Measurements from ENCODE around the gene LDAH.

LDAH gene

DNA sequence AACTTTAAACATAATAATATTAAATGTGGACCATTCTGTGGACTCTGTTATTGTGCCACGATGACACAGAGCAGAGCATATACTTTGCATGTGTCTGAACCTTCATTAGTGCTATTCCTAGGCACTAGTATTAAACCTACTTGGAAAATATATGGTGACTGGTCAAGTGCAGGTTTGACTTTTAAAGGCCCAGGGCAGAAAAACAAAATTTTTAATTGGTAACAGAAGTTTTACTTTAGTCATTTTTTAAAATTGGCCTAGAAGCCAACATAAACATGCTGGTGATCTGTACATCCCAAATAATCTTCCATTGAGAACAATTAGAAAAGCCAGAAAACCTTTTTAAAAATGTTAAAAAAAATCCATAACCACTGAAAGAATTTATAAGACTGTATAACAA is 16.6 kb downstream of the LDAH start:
- Histone ChIP-seq H3K9me3 (ENCODE audit: control insufficient read depth, insufficient read depth, low read depth, low read length) (no peaks in the 10 kb centered on the region), H3K36me3 (ENCODE audit: control insufficient read depth in 2 of 2, insufficient read depth in 1 of 2, low read length in 2 of 2) (no peaks in the 10 kb centered on the region), H3K27ac (ENCODE audit: extremely low read depth, low read depth, low read length) (no peak overlapping the region), H3K4me3 (ENCODE audit: low read depth, low read length) (no peak overlapping the region), H3K4me1 (ENCODE audit: control insufficient read depth, insufficient read depth, low read length) (no peaks in the 10 kb centered on the region)
- POLR2A ChIA-PET: no interaction called here
- TF ChIP-seq MZF1 (tag by site-specific recombination; IDR thresholded peaks at IDR 0.05; ENCODE audit: borderline replicate concordance) (no peak), ZNF664 (tag by site-specific recombination; IDR thresholded peaks at IDR 0.05) (no peak), ZNF670 (tag by site-specific recombination; IDR thresholded peaks at IDR 0.05; ENCODE audit: low read depth) (no peak), ZNF324 (tag by site-specific recombination; IDR thresholded peaks at IDR 0.05) (no peak), ZFP41 (tag by site-specific recombination; IDR thresholded peaks at IDR 0.05; ENCODE audit: borderline replicate concordance) (no peak), ZNF621 (tag by site-specific recombination; IDR thresholded peaks at IDR 0.05) (no peak), SETDB1 (IDR thresholded peaks at IDR 0.05; ENCODE audit: insufficient read length, low read length) (no peak), ZNF174 (tag by site-specific recombination; IDR thresholded peaks at IDR 0.05) (no peak), ZNF37A (tag by site-specific recombination; IDR thresholded peaks at IDR 0.05) (no peak), ZNF133 (tag by site-specific recombination; IDR thresholded peaks at IDR 0.05) (no peak), ZNF473 (tag by site-specific recombination; IDR thresholded peaks at IDR 0.05) (no peak), ZNF132 (tag by site-specific recombination; IDR thresholded peaks at IDR 0.05; ENCODE audit: borderline replicate concordance) (no peak), ZNF768 (tag by site-specific recombination; IDR thresholded peaks at IDR 0.05) (no peak), GLI2 (tag by site-specific recombination; IDR thresholded peaks at IDR 0.05; ENCODE audit: borderline replicate concordance, low read depth) (no peak)
- TF ChIP-seq, protein P1, sequence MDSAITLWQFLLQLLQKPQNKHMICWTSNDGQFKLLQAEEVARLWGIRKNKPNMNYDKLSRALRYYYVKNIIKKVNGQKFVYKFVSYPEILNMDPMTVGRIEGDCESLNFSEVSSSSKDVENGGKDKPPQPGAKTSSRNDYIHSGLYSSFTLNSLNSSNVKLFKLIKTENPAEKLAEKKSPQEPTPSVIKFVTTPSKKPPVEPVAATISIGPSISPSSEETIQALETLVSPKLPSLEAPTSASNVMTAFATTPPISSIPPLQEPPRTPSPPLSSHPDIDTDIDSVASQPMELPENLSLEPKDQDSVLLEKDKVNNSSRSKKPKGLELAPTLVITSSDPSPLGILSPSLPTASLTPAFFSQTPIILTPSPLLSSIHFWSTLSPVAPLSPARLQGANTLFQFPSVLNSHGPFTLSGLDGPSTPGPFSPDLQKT (IDR thresholded peaks at IDR 0.05; ENCODE audit: borderline replicate concordance, low read depth, low read length): no peak
- TF ChIP-seq, protein P2, sequence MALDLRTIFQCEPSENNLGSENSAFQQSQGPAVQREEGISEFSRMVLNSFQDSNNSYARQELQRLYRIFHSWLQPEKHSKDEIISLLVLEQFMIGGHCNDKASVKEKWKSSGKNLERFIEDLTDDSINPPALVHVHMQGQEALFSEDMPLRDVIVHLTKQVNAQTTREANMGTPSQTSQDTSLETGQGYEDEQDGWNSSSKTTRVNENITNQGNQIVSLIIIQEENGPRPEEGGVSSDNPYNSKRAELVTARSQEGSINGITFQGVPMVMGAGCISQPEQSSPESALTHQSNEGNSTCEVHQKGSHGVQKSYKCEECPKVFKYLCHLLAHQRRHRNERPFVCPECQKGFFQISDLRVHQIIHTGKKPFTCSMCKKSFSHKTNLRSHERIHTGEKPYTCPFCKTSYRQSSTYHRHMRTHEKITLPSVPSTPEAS (tag by site-specific recombination; IDR thresholded peaks at IDR 0.05): no peak
- TF ChIP-seq, protein P3, sequence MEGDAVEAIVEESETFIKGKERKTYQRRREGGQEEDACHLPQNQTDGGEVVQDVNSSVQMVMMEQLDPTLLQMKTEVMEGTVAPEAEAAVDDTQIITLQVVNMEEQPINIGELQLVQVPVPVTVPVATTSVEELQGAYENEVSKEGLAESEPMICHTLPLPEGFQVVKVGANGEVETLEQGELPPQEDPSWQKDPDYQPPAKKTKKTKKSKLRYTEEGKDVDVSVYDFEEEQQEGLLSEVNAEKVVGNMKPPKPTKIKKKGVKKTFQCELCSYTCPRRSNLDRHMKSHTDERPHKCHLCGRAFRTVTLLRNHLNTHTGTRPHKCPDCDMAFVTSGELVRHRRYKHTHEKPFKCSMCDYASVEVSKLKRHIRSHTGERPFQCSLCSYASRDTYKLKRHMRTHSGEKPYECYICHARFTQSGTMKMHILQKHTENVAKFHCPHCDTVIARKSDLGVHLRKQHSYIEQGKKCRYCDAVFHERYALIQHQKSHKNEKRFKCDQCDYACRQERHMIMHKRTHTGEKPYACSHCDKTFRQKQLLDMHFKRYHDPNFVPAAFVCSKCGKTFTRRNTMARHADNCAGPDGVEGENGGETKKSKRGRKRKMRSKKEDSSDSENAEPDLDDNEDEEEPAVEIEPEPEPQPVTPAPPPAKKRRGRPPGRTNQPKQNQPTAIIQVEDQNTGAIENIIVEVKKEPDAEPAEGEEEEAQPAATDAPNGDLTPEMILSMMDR (tag by site-specific recombination; IDR thresholded peaks at IDR 0.05): no peak
- TF ChIP-seq, protein P4, sequence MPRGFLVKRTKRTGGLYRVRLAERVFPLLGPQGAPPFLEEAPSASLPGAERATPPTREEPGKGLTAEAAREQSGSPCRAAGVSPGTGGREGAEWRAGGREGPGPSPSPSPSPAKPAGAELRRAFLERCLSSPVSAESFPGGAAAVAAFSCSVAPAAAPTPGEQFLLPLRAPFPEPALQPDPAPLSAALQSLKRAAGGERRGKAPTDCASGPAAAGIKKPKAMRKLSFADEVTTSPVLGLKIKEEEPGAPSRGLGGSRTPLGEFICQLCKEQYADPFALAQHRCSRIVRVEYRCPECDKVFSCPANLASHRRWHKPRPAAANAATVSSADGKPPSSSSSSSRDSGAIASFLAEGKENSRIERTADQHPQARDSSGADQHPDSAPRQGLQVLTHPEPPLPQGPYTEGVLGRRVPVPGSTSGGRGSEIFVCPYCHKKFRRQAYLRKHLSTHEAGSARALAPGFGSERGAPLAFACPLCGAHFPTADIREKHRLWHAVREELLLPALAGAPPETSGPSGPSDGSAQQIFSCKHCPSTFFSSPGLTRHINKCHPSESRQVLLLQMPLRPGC (tag by site-specific recombination; IDR thresholded peaks at IDR 0.05): no peak
- TF ChIP-seq, protein P5, sequence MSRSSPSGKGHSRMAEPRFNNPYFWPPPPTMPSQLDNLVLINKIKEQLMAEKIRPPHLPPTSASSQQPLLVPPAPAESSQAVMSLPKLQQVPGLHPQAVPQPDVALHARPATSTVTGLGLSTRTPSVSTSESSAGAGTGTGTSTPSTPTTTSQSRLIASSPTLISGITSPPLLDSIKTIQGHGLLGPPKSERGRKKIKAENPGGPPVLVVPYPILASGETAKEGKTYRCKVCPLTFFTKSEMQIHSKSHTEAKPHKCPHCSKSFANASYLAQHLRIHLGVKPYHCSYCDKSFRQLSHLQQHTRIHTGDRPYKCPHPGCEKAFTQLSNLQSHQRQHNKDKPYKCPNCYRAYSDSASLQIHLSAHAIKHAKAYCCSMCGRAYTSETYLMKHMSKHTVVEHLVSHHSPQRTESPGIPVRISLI (tag by site-specific recombination; IDR thresholded peaks at IDR 0.05): no peak
- CTCF ChIA-PET: no interaction called here

DNA sequence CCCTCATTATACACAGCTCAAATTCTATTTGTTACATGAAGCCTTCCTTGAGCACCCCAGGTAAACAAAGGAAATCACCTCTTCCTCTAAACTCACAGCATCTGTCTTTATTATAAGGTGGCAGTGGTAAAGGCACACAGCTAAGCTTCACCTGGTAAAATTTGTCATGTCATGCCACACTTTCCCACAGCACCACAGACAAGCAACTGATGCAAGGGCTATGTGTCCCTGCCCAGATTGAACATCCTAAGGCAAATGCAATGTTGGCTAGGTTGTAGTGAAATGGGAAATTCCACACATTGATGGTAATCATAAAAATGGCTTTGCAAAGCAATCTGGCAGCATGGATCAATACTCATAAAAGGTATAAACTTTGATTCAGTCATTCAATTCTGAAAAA is 18.9 kb downstream of the LDAH start:
- ChIA-PET POLR2A (no interaction called here), CTCF (no interaction called here)
- no peak overlapping the region for H3K27ac ChIP-seq (ENCODE audit: extremely low read depth, low read depth, low read length)
- TF ChIP-seq HOXC10 (CRISPR knock-in tag; IDR thresholded peaks at IDR 0.05): no peak
- TF ChIP-seq, protein P6, sequence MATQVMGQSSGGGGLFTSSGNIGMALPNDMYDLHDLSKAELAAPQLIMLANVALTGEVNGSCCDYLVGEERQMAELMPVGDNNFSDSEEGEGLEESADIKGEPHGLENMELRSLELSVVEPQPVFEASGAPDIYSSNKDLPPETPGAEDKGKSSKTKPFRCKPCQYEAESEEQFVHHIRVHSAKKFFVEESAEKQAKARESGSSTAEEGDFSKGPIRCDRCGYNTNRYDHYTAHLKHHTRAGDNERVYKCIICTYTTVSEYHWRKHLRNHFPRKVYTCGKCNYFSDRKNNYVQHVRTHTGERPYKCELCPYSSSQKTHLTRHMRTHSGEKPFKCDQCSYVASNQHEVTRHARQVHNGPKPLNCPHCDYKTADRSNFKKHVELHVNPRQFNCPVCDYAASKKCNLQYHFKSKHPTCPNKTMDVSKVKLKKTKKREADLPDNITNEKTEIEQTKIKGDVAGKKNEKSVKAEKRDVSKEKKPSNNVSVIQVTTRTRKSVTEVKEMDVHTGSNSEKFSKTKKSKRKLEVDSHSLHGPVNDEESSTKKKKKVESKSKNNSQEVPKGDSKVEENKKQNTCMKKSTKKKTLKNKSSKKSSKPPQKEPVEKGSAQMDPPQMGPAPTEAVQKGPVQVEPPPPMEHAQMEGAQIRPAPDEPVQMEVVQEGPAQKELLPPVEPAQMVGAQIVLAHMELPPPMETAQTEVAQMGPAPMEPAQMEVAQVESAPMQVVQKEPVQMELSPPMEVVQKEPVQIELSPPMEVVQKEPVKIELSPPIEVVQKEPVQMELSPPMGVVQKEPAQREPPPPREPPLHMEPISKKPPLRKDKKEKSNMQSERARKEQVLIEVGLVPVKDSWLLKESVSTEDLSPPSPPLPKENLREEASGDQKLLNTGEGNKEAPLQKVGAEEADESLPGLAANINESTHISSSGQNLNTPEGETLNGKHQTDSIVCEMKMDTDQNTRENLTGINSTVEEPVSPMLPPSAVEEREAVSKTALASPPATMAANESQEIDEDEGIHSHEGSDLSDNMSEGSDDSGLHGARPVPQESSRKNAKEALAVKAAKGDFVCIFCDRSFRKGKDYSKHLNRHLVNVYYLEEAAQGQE (tag by site-specific recombination; IDR thresholded peaks at IDR 0.05): no peak
- TF ChIP-seq, protein P7, sequence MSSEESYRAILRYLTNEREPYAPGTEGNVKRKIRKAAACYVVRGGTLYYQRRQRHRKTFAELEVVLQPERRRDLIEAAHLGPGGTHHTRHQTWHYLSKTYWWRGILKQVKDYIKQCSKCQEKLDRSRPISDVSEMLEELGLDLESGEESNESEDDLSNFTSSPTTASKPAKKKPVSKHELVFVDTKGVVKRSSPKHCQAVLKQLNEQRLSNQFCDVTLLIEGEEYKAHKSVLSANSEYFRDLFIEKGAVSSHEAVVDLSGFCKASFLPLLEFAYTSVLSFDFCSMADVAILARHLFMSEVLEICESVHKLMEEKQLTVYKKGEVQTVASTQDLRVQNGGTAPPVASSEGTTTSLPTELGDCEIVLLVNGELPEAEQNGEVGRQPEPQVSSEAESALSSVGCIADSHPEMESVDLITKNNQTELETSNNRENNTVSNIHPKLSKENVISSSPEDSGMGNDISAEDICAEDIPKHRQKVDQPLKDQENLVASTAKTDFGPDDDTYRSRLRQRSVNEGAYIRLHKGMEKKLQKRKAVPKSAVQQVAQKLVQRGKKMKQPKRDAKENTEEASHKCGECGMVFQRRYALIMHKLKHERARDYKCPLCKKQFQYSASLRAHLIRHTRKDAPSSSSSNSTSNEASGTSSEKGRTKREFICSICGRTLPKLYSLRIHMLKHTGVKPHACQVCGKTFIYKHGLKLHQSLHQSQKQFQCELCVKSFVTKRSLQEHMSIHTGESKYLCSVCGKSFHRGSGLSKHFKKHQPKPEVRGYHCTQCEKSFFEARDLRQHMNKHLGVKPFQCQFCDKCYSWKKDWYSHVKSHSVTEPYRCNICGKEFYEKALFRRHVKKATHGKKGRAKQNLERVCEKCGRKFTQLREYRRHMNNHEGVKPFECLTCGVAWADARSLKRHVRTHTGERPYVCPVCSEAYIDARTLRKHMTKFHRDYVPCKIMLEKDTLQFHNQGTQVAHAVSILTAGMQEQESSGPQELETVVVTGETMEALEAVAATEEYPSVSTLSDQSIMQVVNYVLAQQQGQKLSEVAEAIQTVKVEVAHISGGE (tag by site-specific recombination; conservative IDR thresholded peaks at IDR 0.05; ENCODE audit: low read depth): no peak

More for the DNA sequence above, 18.9 kb downstream of the LDAH start:
- no peaks in the 10 kb centered on the region for H3K4me1 ChIP-seq (ENCODE audit: control insufficient read depth, insufficient read depth, low read length)
- H3K36me3 ChIP-seq (ENCODE audit: control insufficient read depth in 2 of 2, insufficient read depth in 1 of 2, low read length in 2 of 2): no peaks in the 10 kb centered on the region; a peak in 1 of 3 replicates
- H3K9me3 ChIP-seq (ENCODE audit: control insufficient read depth, insufficient read depth, low read depth, low read length): no peaks in the 10 kb centered on the region
- H3K4me3 ChIP-seq (ENCODE audit: low read depth, low read length): no peak overlapping the region
